IMR-90 (cell line): Measurements from ENCODE around the gene RAI2. TPM values are rescaled to one million over a fixed set of nuclear protein-coding genes. Genes with fewer than 3 reads are reported as not detected.

ENCODE experiments used
- ATAC-seq: fragments of 200-7000 bp; cut with Tn5 transposase; 2 replicates; pipeline ENCODE4 v1.9.1; 2020; ENCODE audit warnings: low read depth, mild to moderate bottlenecking, moderate library complexity
- BruUV-seq: library from RNA; stranded (reverse); fragments of 400-500 nt; replicated peaks from 2 replicates; lab custom pipeline; 2021; lab: Mats Ljungman, UMichigan
- CTCF ChIA-PET: fragments of 300-600 bp; formaldehyde crosslinking; extraction: SDS; loops from one replicate; lab custom pipeline; 2021; ENCODE audit warnings: antibody characterized with exemption; lab: Yijun Ruan, JAX
- POLR2A ChIA-PET: fragments of 300-600 bp; sonication (Branson Sonifier 250); formaldehyde crosslinking; loops from one replicate; lab custom pipeline; 2022; ENCODE audit warnings: antibody characterized with exemption; ENCODE audit not compliant: unreplicated experiment; lab: Charles Lee
- DNase-seq: peaks from one replicate; pipeline ENCODE4 v3.0.0; 2013
- H2AFZ ChIP-seq: replicated peaks from 2 replicates; pipeline ENCODE3; 2013; ENCODE audit warnings: low read length, mild to moderate bottlenecking; ENCODE audit not compliant: poor library complexity
- H2AK5ac ChIP-seq: 2 replicates; pipeline ENCODE4 v1.6.1; 2013; ENCODE audit warnings: low read depth, low read length, inconsistent platforms
- H2AK9ac ChIP-seq: replicated peaks from 2 replicates; pipeline ENCODE3; 2013; ENCODE audit warnings: mild to moderate bottlenecking, low read depth, low read length, moderate library complexity; ENCODE audit not compliant: poor library complexity
- H2BK120ac ChIP-seq: 2 replicates; pipeline ENCODE4 v1.6.1; 2013; ENCODE audit warnings: low read depth, low read length, inconsistent platforms
- H2BK15ac ChIP-seq: 3 replicates; pipeline ENCODE4 v1.6.1; 2013; ENCODE audit warnings: low read depth, low read length, inconsistent platforms
- H2BK20ac ChIP-seq: 2 replicates; pipeline ENCODE4 v1.6.1; 2013; ENCODE audit warnings: low read depth, mild to moderate bottlenecking, inconsistent platforms, low read length, moderate library complexity
- H2BK5ac ChIP-seq: 2 replicates; pipeline ENCODE4 v1.6.1; 2013; ENCODE audit warnings: mild to moderate bottlenecking, low read depth, low read length, inconsistent platforms; ENCODE audit not compliant: poor library complexity, severe bottlenecking
- H3K14ac ChIP-seq: replicated peaks from 2 replicates; pipeline ENCODE4 v1.6.1; 2013; ENCODE audit warnings: low read depth, low read length, inconsistent platforms
- H3K18ac ChIP-seq: 2 replicates; pipeline ENCODE4 v1.6.1; 2013; ENCODE audit warnings: low read depth, low read length, control low read depth
- H3K23ac ChIP-seq: 2 replicates; pipeline ENCODE4 v1.6.1; 2013; ENCODE audit warnings: low read depth, low read length, inconsistent platforms
- H3K27ac ChIP-seq: 2 replicates; pipeline ENCODE4 v1.5.1; 2013; ENCODE audit warnings: mild to moderate bottlenecking, control low read depth, low read length; ENCODE audit not compliant: insufficient read depth
- H3K27me3 ChIP-seq: 2 replicates; pipeline ENCODE4 v1.6.1; 2013; ENCODE audit warnings: low read length; ENCODE audit not compliant: control insufficient read depth, insufficient read depth
- H3K36me3 ChIP-seq: 2 replicates; pipeline ENCODE4 v1.6.1; 2013; ENCODE audit warnings: low read length, mixed read lengths; ENCODE audit not compliant: control insufficient read depth, insufficient read depth
- H3K4ac ChIP-seq: 2 replicates; pipeline ENCODE4 v1.6.1; 2013; ENCODE audit warnings: low read depth, low read length, inconsistent platforms
- H3K4me1 ChIP-seq: 2 replicates; pipeline ENCODE4 v1.6.1; 2013; ENCODE audit warnings: low read length, mixed read lengths; ENCODE audit not compliant: control insufficient read depth, insufficient read depth
- H3K4me2 ChIP-seq: 2 replicates; pipeline ENCODE4 v1.6.1; 2013; ENCODE audit warnings: low read depth, mild to moderate bottlenecking, control low read depth, low read length, moderate library complexity
- H3K4me3 ChIP-seq: 2 replicates; pipeline ENCODE4 v1.5.1; 2013; ENCODE audit warnings: low read depth, mild to moderate bottlenecking, control low read depth, low read length, moderate library complexity; ENCODE audit not compliant: insufficient read depth
- H3K56ac ChIP-seq: 2 replicates; pipeline ENCODE4 v1.6.1; 2013; ENCODE audit warnings: low read length, inconsistent platforms; ENCODE audit not compliant: insufficient read depth; ENCODE audit errors: extremely low read depth
- H3K79me1 ChIP-seq, 2 experiments: 2 replicates each; pipeline ENCODE4 v1.6.1; 2013; ENCODE audit warnings: low read length in 2 of 2, inconsistent platforms in 1 of 2, low read depth in 1 of 2
- H3K9ac ChIP-seq: 2 replicates; pipeline ENCODE4 v1.6.1; 2013; ENCODE audit warnings: low read depth, low read length, control low read depth
- H3K9me1 ChIP-seq: 2 replicates; pipeline ENCODE4 v1.6.1; 2013; ENCODE audit warnings: low read length, inconsistent platforms; ENCODE audit not compliant: insufficient read depth
- H3K9me3 ChIP-seq: 2 replicates; pipeline ENCODE4 v1.6.1; 2013; ENCODE audit warnings: low read length; ENCODE audit not compliant: control insufficient read depth, insufficient read depth
- H4K20me1 ChIP-seq: 2 replicates; pipeline ENCODE4 v1.6.1; 2013; ENCODE audit warnings: low read length, inconsistent platforms; ENCODE audit not compliant: insufficient read depth
- H4K5ac ChIP-seq: 2 replicates; pipeline ENCODE4 v1.6.1; 2013; ENCODE audit warnings: mild to moderate bottlenecking, low read depth, low read length, control low read depth
- H4K8ac ChIP-seq, 2 experiments: 2 replicates each; pipeline ENCODE4 v1.6.1; 2013; ENCODE audit warnings: low read depth in 2 of 2, low read length in 2 of 2, control low read depth in 1 of 2, inconsistent platforms in 1 of 2
- H4K91ac ChIP-seq: 2 replicates; pipeline ENCODE4 v1.6.1; 2013; ENCODE audit warnings: low read depth, low read length, inconsistent platforms; ENCODE audit not compliant: insufficient read depth
- CHD1 ChIP-seq: IDR thresholded peaks from 2 replicates; pipeline ENCODE4 v1.6.1; 2012; ENCODE audit warnings: low read depth, low read length, improper control_type of control experiment
- MAZ ChIP-seq: IDR thresholded peaks from 2 replicates; pipeline ENCODE4 v1.6.1; 2012; ENCODE audit warnings: low read depth, mild to moderate bottlenecking, low read length, improper control_type of control experiment, moderate library complexity, borderline replicate concordance
- RFX5 ChIP-seq: IDR thresholded peaks from 2 replicates; pipeline ENCODE4 v1.8.0; 2012; ENCODE audit warnings: low read depth, mild to moderate bottlenecking, low read length, moderate library complexity
- SMC3 ChIP-seq: fragments of 150-350 bp; IDR thresholded peaks from 2 replicates; pipeline ENCODE4 v1.6.1; 2016; ENCODE audit warnings: low read depth, mild to moderate bottlenecking, antibody characterized with exemption, low read length, moderate library complexity
- WGBS, 2 experiments: methylation state at CpG; one replicate each; pipeline versions ENCODE4 v1.1.5 to v1.1.7; 2013; ENCODE audit warnings: missing lambda C conversion rate in 2 of 2; ENCODE audit not compliant: insufficient read length in 1 of 2; ENCODE audit errors: extremely low coverage in 2 of 2; 5-methylcytosine and 5-hydroxymethylcytosine counted together
- dilution Hi-C: fragments of 300-500 bp; cut with HindIII; formaldehyde crosslinking; loops from one replicate; pipeline ENCODE4 v1.14.3; 2018; ENCODE audit warnings: low sequenced_read_pairs; ENCODE audit not compliant: unreplicated experiment
- in situ Hi-C: fragments of 300-500 bp; cut with MboI; formaldehyde crosslinking; loops from 3 replicates; pipeline ENCODE4 v1.14.3; 2019; ENCODE audit warnings: low sequenced_read_pairs, inconsistent platforms, mixed read lengths
- intact Hi-C: fragments of 100-400 bp; cut with micrococcal nuclease; formaldehyde crosslinking; loops from 2 replicates; pipeline ENCODE4 v1.10.0; 2022
- polyA plus RNA-seq, 3 experiments: library from polyadenylated mRNA; depleted of rRNA; stranded (reverse); fragments of >200 nt; gene quantifications; 2 replicates each; pipeline ENCODE4 v1.2.3, GENCODE V29; 2012; ENCODE audit warnings: low replicate concordance in 1 of 3
- total RNA-seq: library from RNA; depleted of rRNA; stranded (reverse); fragments of >200 nt; gene quantifications from 2 replicates; pipeline ENCODE4 v1.2.3, GENCODE V29; 2012
- TF ChIP-seq, protein P1 (sequence below): conservative IDR thresholded peaks from 2 replicates; pipeline ENCODE4 v1.5.1; 2012; ENCODE audit warnings: mild to moderate bottlenecking, low read depth, low read length, improper control_type of control experiment

RAI2 gene
- total and polyA plus RNA-seq, 2 of the 4 experiments (the other 2 are of a cell fraction) = 0.07 TPM; not detected in 1

DNA sequence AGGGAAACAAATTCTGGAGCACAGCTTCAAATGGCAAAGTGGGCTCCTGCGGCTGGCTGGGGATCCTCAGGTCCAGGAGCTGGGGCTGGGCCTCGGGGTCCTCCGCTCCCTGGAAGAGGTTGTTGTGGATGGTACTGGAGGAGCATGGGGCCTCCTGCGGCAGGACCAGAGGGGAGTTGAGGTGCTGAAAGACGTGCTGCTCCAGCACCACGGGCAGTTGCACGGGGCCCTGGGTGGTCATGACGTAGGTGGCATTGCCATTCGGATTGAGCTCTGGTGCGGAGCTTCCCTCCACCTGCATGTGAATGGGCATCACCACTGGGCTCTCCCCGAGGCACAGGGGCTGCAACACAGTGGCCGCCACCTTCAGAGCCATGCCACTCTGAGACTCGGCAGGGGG lies 59.7 kb downstream of the RAI2 start:
- no peak overlapping the region for H4K8ac ChIP-seq
- H4K91ac ChIP-seq = no peak overlapping the region
- no peak overlapping the region for H3K4me3 ChIP-seq
- no peak overlapping the region for H3K14ac ChIP-seq
- BruUV-seq = no TSS peak
- ATAC-seq (no peak), DNase-seq (no peak)
- H4K5ac ChIP-seq = no peak overlapping the region
- H3K27ac ChIP-seq = no peak overlapping the region
- no peaks in the 10 kb centered on the region for H3K9me1 ChIP-seq
- H3K27me3 ChIP-seq = peaks cover 2% of the 10 kb centered on the region; the same call in 1 of the 2 replicates
- TF ChIP-seq CHD1 (no peak), SMC3 (no peak), MAZ (no peak), RFX5 (no peak)
- TF ChIP-seq, protein P1, sequence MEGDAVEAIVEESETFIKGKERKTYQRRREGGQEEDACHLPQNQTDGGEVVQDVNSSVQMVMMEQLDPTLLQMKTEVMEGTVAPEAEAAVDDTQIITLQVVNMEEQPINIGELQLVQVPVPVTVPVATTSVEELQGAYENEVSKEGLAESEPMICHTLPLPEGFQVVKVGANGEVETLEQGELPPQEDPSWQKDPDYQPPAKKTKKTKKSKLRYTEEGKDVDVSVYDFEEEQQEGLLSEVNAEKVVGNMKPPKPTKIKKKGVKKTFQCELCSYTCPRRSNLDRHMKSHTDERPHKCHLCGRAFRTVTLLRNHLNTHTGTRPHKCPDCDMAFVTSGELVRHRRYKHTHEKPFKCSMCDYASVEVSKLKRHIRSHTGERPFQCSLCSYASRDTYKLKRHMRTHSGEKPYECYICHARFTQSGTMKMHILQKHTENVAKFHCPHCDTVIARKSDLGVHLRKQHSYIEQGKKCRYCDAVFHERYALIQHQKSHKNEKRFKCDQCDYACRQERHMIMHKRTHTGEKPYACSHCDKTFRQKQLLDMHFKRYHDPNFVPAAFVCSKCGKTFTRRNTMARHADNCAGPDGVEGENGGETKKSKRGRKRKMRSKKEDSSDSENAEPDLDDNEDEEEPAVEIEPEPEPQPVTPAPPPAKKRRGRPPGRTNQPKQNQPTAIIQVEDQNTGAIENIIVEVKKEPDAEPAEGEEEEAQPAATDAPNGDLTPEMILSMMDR = no peak
- H2BK5ac ChIP-seq = no peak overlapping the region
- no peaks in the 10 kb centered on the region for H4K20me1 ChIP-seq
- no peak overlapping the region for H2AK9ac ChIP-seq
- H3K56ac ChIP-seq = no peak overlapping the region
- H3K9ac ChIP-seq = no peak overlapping the region
- no peaks in the 10 kb centered on the region for H3K36me3 ChIP-seq
- dilution Hi-C loops (no loop called here), in situ Hi-C loops (no loop called here), intact Hi-C loops (no loop called here)
- no peak overlapping the region for H3K4me2 ChIP-seq
- ChIA-PET POLR2A (no interaction called here), CTCF (no interaction called here)
- H2BK15ac ChIP-seq = no peak overlapping the region
- H2AFZ ChIP-seq = no peak overlapping the region
- H3K4ac ChIP-seq = no peak overlapping the region
- H3K9me3 ChIP-seq = no peaks in the 10 kb centered on the region
- no peaks in the 10 kb centered on the region for H3K4me1 ChIP-seq
- no peak overlapping the region for H2BK20ac ChIP-seq
- no peak overlapping the region for H3K23ac ChIP-seq
- H2AK5ac ChIP-seq = no peak overlapping the region
- no peak overlapping the region for H2BK120ac ChIP-seq
- 81% methylated on average over 6 of the region's 13 CpGs; no CpG with 5 or more reads in 1 of the 2 experiments for WGBS, 2 experiments
- H3K18ac ChIP-seq = no peak overlapping the region
- H3K79me1 ChIP-seq = no peaks in the 10 kb centered on the region
